ENCODE results near the gene SNRPD1. TPM values are rescaled to one million over a fixed set of nuclear protein-coding genes. Genes with fewer than 3 reads are reported as not detected.

The SNRPD1 gene
- total and polyA plus RNA-seq, 9 of the 15 experiments (the other 6 are each of a cell fraction or from before 2014, with no cell fraction given) = 186 to 1,063 (median 313) TPM

DNA sequence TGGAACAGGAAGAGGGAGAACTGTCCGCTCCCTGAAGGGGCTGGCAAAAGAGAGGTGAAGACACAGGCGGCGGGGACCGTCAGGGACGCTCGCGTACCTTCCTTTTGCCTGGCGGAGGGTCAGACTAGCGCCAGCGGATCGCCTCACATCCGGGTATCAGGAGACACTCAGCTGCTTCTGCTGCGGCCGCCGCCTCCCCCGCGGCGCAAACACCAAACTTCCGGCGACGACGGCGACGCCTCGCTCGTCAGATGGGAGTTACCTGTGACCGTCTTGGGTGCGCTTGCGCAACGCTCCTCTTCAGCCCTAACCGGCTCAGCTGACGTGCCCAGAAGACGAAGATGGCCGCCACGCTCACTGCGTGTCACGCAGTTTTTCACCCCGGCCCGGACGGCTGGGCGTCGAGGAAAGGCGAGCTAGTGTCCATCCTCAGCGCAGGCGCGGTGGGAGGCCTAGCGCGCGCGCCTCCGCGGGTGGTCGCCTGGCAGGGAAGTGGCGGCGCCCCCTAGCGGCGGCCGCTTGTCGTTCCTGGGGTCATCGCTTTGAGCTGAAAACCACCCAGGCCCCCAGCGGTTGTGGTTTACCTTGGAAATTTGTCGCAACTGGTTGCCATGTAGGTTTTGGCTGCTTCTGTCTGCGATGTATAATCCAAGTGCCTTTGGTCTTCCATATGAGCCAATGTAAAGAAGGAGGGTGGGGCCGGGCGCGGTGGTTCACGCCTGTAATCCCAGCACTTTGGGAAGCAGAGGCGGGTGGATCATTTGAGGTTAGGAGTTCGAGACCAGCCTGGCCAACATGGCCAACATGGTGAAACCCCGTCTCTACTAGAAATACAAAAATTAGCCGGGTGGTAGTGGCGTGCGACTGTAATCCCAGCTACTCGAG lies 11.3 kb upstream of the SNRPD1 start, which contains the start of gene ESCO1 (continued):
- TF ChIP-seq, protein P1, sequence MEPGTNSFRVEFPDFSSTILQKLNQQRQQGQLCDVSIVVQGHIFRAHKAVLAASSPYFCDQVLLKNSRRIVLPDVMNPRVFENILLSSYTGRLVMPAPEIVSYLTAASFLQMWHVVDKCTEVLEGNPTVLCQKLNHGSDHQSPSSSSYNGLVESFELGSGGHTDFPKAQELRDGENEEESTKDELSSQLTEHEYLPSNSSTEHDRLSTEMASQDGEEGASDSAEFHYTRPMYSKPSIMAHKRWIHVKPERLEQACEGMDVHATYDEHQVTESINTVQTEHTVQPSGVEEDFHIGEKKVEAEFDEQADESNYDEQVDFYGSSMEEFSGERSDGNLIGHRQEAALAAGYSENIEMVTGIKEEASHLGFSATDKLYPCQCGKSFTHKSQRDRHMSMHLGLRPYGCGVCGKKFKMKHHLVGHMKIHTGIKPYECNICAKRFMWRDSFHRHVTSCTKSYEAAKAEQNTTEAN (CRISPR knock-in tag; IDR thresholded peaks at IDR 0.05) = no peak
- TF ChIP-seq RBM39 (optimal IDR thresholded peaks at IDR 0.05; ENCODE audit: low read depth, low read length) (no peak), STAG1 (CRISPR knock-in tag; IDR thresholded peaks at IDR 0.05; ENCODE audit: borderline replicate concordance) (no peak; the same call in 1 of the 2 replicates), ZNF224 (CRISPR knock-in tag; IDR thresholded peaks at IDR 0.05) (no peak), ZNF76 (CRISPR knock-in tag; IDR thresholded peaks at IDR 0.05; ENCODE audit: borderline replicate concordance) (no peak), HNRNPL (IDR thresholded peaks at IDR 0.05; ENCODE audit: low read depth, low read length) (no peak), SNRNP70 (optimal IDR thresholded peaks at IDR 0.05; ENCODE audit: low read depth, low read length) (no peak), RCOR1 (IDR thresholded peaks at IDR 0.05; ENCODE audit: borderline replicate concordance in 1 of 2, low read depth in 2 of 2, low read length in 2 of 2) (peak in 1 of 2 experiments; percentile 53; a peak in 2 of 4 replicates), NCOA1 (IDR thresholded peaks at IDR 0.05; ENCODE audit: low read depth) (peak; percentile 31; the same call in 1 of the 2 replicates), ELF4 (CRISPR knock-in tag; IDR thresholded peaks at IDR 0.05) (no peak), TCF7 (IDR thresholded peaks at IDR 0.05; ENCODE audit: borderline replicate concordance) (no peak; the same call in 1 of the 2 replicates), SP1 (CRISPR knock-in tag; IDR thresholded peaks at IDR 0.05) (peak; percentile 82), CCAR2 (IDR thresholded peaks at IDR 0.05; ENCODE audit: low read depth, low read length) (no peak), ZNF232 (CRISPR knock-in tag; IDR thresholded peaks at IDR 0.05) (no peak), FOXP1 (CRISPR knock-in tag; IDR thresholded peaks at IDR 0.05) (peak; percentile 78; the same call in 1 of the 2 replicates), ILF3 (IDR thresholded peaks at IDR 0.05; ENCODE audit: borderline replicate concordance) (no peak)
- TF ChIP-seq, protein P2, sequence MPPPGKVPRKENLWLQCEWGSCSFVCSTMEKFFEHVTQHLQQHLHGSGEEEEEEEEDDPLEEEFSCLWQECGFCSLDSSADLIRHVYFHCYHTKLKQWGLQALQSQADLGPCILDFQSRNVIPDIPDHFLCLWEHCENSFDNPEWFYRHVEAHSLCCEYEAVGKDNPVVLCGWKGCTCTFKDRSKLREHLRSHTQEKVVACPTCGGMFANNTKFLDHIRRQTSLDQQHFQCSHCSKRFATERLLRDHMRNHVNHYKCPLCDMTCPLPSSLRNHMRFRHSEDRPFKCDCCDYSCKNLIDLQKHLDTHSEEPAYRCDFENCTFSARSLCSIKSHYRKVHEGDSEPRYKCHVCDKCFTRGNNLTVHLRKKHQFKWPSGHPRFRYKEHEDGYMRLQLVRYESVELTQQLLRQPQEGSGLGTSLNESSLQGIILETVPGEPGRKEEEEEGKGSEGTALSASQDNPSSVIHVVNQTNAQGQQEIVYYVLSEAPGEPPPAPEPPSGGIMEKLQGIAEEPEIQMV (tag; conservative IDR thresholded peaks at IDR 0.05; ENCODE audit: low read depth) = no peak
- TF ChIP-seq, protein P3, sequence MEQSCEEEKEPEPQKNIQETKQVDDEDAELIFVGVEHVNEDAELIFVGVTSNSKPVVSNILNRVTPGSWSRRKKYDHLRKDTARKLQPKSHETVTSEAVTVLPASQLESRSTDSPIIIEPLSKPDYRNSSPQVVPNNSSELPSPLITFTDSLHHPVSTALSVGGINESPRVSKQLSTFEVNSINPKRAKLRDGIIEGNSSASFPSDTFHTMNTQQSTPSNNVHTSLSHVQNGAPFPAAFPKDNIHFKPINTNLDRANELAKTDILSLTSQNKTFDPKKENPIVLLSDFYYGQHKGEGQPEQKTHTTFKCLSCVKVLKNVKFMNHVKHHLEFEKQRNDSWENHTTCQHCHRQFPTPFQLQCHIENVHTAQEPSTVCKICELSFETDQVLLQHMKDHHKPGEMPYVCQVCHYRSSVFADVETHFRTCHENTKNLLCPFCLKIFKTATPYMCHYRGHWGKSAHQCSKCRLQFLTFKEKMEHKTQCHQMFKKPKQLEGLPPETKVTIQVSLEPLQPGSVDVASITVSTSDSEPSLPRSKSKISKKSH (CRISPR knock-in tag; IDR thresholded peaks at IDR 0.05) = no peak
- TF ChIP-seq, protein P4, sequence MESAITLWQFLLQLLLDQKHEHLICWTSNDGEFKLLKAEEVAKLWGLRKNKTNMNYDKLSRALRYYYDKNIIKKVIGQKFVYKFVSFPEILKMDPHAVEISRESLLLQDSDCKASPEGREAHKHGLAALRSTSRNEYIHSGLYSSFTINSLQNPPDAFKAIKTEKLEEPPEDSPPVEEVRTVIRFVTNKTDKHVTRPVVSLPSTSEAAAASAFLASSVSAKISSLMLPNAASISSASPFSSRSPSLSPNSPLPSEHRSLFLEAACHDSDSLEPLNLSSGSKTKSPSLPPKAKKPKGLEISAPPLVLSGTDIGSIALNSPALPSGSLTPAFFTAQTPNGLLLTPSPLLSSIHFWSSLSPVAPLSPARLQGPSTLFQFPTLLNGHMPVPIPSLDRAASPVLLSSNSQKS (CRISPR knock-in tag; IDR thresholded peaks at IDR 0.05) = no peak
- TF ChIP-seq, protein P5, sequence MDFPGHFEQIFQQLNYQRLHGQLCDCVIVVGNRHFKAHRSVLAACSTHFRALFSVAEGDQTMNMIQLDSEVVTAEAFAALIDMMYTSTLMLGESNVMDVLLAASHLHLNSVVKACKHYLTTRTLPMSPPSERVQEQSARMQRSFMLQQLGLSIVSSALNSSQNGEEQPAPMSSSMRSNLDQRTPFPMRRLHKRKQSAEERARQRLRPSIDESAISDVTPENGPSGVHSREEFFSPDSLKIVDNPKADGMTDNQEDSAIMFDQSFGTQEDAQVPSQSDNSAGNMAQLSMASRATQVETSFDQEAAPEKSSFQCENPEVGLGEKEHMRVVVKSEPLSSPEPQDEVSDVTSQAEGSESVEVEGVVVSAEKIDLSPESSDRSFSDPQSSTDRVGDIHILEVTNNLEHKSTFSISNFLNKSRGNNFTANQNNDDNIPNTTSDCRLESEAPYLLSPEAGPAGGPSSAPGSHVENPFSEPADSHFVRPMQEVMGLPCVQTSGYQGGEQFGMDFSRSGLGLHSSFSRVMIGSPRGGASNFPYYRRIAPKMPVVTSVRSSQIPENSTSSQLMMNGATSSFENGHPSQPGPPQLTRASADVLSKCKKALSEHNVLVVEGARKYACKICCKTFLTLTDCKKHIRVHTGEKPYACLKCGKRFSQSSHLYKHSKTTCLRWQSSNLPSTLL (IDR thresholded peaks at IDR 0.05) = no peak

Measured in K562 (cell line).